Liver (tissue), 9 donors: ENCODE measurements around the gene SH3BP5L. TPM values are rescaled to one million over a fixed set of nuclear protein-coding genes. Genes with fewer than 3 reads are reported as not detected.

ENCODE experiments used
- DNase-seq: peaks from one replicate; pipeline ENCODE4 v3.0.0-alpha.2; 2017; ENCODE audit warnings: low spot score
- H3K27ac ChIP-seq, 2 donors: one replicate each; pipeline ENCODE4 v1.7.0; 2013; ENCODE audit warnings: inconsistent platforms in 2 of 2, low read length in 2 of 2, control low read depth in 1 of 2, low read depth in 1 of 2, mild to moderate bottlenecking in 1 of 2
- H3K27me3 ChIP-seq, 4 donors: one replicate each; pipeline versions ENCODE4 v1.6.1 to v1.7.0; 2013; ENCODE audit warnings: low read length in 3 of 4, inconsistent platforms in 1 of 4, mild to moderate bottlenecking in 1 of 4, moderate library complexity in 1 of 4; ENCODE audit not compliant: control insufficient read depth in 4 of 4, insufficient read depth in 4 of 4
- H3K36me3 ChIP-seq, 4 donors: one replicate each; pipeline versions ENCODE4 v1.6.1 to v1.7.0; 2013; ENCODE audit warnings: low read length in 3 of 4, mild to moderate bottlenecking in 3 of 4, low read depth in 1 of 4, moderate library complexity in 1 of 4; ENCODE audit not compliant: control insufficient read depth in 4 of 4, insufficient read depth in 3 of 4
- H3K4me1 ChIP-seq, 4 donors: one replicate each; pipeline versions ENCODE4 v1.6.1 to v1.7.0; 2013; ENCODE audit warnings: low read length in 3 of 4, mild to moderate bottlenecking in 3 of 4, moderate library complexity in 1 of 4; ENCODE audit not compliant: control insufficient read depth in 4 of 4, insufficient read depth in 4 of 4
- H3K4me3 ChIP-seq, 3 donors: one replicate each; pipeline versions ENCODE4 v1.6.1 to v1.7.0; 2013; ENCODE audit warnings: low read length in 3 of 3, control low read depth in 1 of 3, low read depth in 1 of 3, mild to moderate bottlenecking in 1 of 3
- H3K9ac ChIP-seq, 2 donors: one replicate each; pipeline ENCODE4 v1.7.0; 2013; ENCODE audit warnings: low read length in 2 of 2, mild to moderate bottlenecking in 2 of 2, moderate library complexity in 2 of 2, control low read depth in 1 of 2, low read depth in 1 of 2
- H3K9me3 ChIP-seq, 4 donors: one replicate each; pipeline versions ENCODE4 v1.6.1 to v1.7.0; 2013; ENCODE audit warnings: low read length in 3 of 4; ENCODE audit not compliant: control insufficient read depth in 4 of 4
- CTCF ChIP-seq: fragments of 150-350 bp; IDR thresholded peaks from 2 replicates; pipeline ENCODE4 v1.5.1; 2017; ENCODE audit warnings: improper control_type of control experiment, low read depth, low read length; ENCODE audit not compliant: missing input control
- EGR1 ChIP-seq, 2 donors: IDR thresholded peaks; 2 replicates each; pipeline ENCODE4 v1.6.1; 2016 to 2018; ENCODE audit warnings: antibody characterized with exemption in 2 of 2, low read depth in 2 of 2
- FOXA1 ChIP-seq: IDR thresholded peaks from 2 replicates; pipeline ENCODE4 v1.6.1; 2016; ENCODE audit warnings: antibody characterized with exemption
- FOXA2 ChIP-seq: IDR thresholded peaks from 2 replicates; pipeline ENCODE4 v1.6.1; 2016; ENCODE audit warnings: antibody characterized with exemption
- GABPA ChIP-seq, 2 donors: IDR thresholded peaks in 1 of 2; conservative IDR thresholded peaks in 1 of 2; 2 replicates each; pipeline ENCODE4 v1.6.1; 2016; ENCODE audit warnings: antibody characterized with exemption in 2 of 2, mild to moderate bottlenecking in 1 of 2, moderate library complexity in 1 of 2
- HNF4A ChIP-seq, 2 donors: conservative IDR thresholded peaks; 2 replicates each; pipeline ENCODE4 v1.6.1; 2016; ENCODE audit warnings: antibody characterized with exemption in 2 of 2, mild to moderate bottlenecking in 2 of 2
- HNF4G ChIP-seq: IDR thresholded peaks from 2 replicates; pipeline ENCODE4 v1.6.1; 2016; ENCODE audit warnings: antibody characterized with exemption
- JUND ChIP-seq, 2 donors: IDR thresholded peaks; 2 replicates each; pipeline ENCODE4 v1.6.1; 2016; ENCODE audit warnings: antibody characterized with exemption in 2 of 2
- MAX ChIP-seq: IDR thresholded peaks from 2 replicates; pipeline ENCODE4 v1.6.1; 2016; ENCODE audit warnings: antibody characterized with exemption
- NR2F2 ChIP-seq: IDR thresholded peaks from 2 replicates; pipeline ENCODE4 v1.6.1; 2016; ENCODE audit warnings: antibody characterized with exemption
- REST ChIP-seq: IDR thresholded peaks from 2 replicates; pipeline ENCODE4 v1.6.1; 2016; ENCODE audit warnings: antibody characterized with exemption, mild to moderate bottlenecking
- SP1 ChIP-seq: IDR thresholded peaks from 2 replicates; pipeline ENCODE4 v1.6.1; 2018; ENCODE audit warnings: antibody characterized with exemption, mild to moderate bottlenecking
- TAF1 ChIP-seq: conservative IDR thresholded peaks from 2 replicates; pipeline ENCODE4 v1.6.1; 2016; ENCODE audit warnings: antibody characterized with exemption, mild to moderate bottlenecking
- YY1 ChIP-seq: IDR thresholded peaks from 2 replicates; pipeline ENCODE4 v1.6.1; 2016; ENCODE audit warnings: antibody characterized with exemption, mild to moderate bottlenecking
- WGBS: extraction: QIAGEN DNeasy Blood & Tissue Kit; methylation state at CpG from one replicate; pipeline ENCODE4 v1.1.7; 2013; 5-methylcytosine and 5-hydroxymethylcytosine counted together
- polyA plus RNA-seq, 2 donors: library from polyadenylated mRNA; stranded (reverse) in 1 of 2; unstranded in 1 of 2; fragments of 200-250 nt in 1 of 2; fragments of >200 nt in 1 of 2; fragmentation: Nextera tagmentation in 1 of 2; extraction: Ambion mirVana in 1 of 2; gene quantifications; one replicate each; pipeline versions ENCODE4 v1.2.1 to v1.2.3, GENCODE V29; 2013 to 2015
- total RNA-seq, 2 donors: library from RNA; depleted of rRNA; stranded (reverse); fragments of >200 nt; gene quantifications; one replicate each; pipeline ENCODE4 v1.2.3, GENCODE V29; 2014
- donor health status: healthy.
- donor health status: healthy.
- donor health status: healthy.
- donor health status: healthy.
- donor health status: healthy.

The SH3BP5L gene
- total and polyA plus RNA-seq, 4 donors = 1.5 to 16.4 (median 12.4) TPM

- peak; percentile 33 for TF ChIP-seq NR2F2
- TF ChIP-seq TAF1 = no peak
- no peaks in the 10 kb centered on the region for H3K36me3 ChIP-seq
- H3K4me3 ChIP-seq = peak overlapping the region; percentile 50 to 76 (median 51)
- peak overlapping the region; percentile 57 to 77 for H3K9ac ChIP-seq
- no peaks in the 10 kb centered on the region for H3K27me3 ChIP-seq
- peak; percentile 74 for DNase-seq
- peak overlapping the region; percentile 79 to 90 for H3K27ac ChIP-seq
- 16% methylated on average over 31 of the region's 31 CpGs for WGBS
- no peaks in the 10 kb centered on the region for H3K9me3 ChIP-seq
- H3K4me1 ChIP-seq = peaks cover 2 to 12% (median 4%) of the 10 kb centered on the region in 4 donors
These were observed 47.2 kb upstream of the SH3BP5L start for GRCh38 chr1:248872752-248873408.

GRCh38 chr1:248871837-248872401 lies 46.2 kb upstream of the SH3BP5L start:
- WGBS = 99% methylated on average over 3 of the region's 3 CpGs
- Histone ChIP-seq H3K4me3 (no peak overlapping the region), H3K27ac (no peak overlapping the region), H3K36me3 (no peaks in the 10 kb centered on the region), H3K27me3 (no peaks in the 10 kb centered on the region), H3K9ac (no peak overlapping the region), H3K4me1 (peaks cover 2 to 12% (median 4%) of the 10 kb centered on the region in 4 donors), H3K9me3 (no peaks in the 10 kb centered on the region)
- DNase-seq = no peak
- TF ChIP-seq MAX (no peak), FOXA1 (no peak), TAF1 (no peak), SP1 (no peak), GABPA (IDR thresholded peaks at IDR 0.05 in 1 of 2, conservative IDR thresholded peaks at IDR 0.05 in 1 of 2) (no peak), CTCF (no peak)

- 12% methylated on average over 46 of the region's 46 CpGs for WGBS
- no peaks in the 10 kb centered on the region for H3K27me3 ChIP-seq
- peak overlapping the region; percentile 21 to 63 (median 46) for H3K4me3 ChIP-seq
- TF ChIP-seq YY1 = peak; percentile 61
- no peak for TF ChIP-seq HNF4G
- TF ChIP-seq REST = no peak
- no peak for TF ChIP-seq FOXA1
- no peak for TF ChIP-seq HNF4A (conservative IDR thresholded peaks at IDR 0.05)
- no peak for TF ChIP-seq FOXA2
- TF ChIP-seq EGR1 (IDR thresholded peaks at IDR 0.05; ENCODE audit: low read depth in 2 of 2) = no peak
- TF ChIP-seq SP1 = peak; percentile 19
- TF ChIP-seq JUND (IDR thresholded peaks at IDR 0.05) = no peak
- peaks cover 4 to 23% (median 12%) of the 10 kb centered on the region in 4 donors for H3K4me1 ChIP-seq
- no peak overlapping the region for H3K9ac ChIP-seq
- peak; percentile 90 for DNase-seq
- H3K27ac ChIP-seq = peak overlapping the region in 1 of 2 donors; percentile 4
- H3K36me3 ChIP-seq = no peaks in the 10 kb centered on the region
- H3K9me3 ChIP-seq = no peaks in the 10 kb centered on the region
These were observed 37.5 kb upstream of the SH3BP5L start for GRCh38 chr1:248862998-248863881.
